ENCODE measurements around the gene CDK11B.
"Not testable (repeated sequence)": the region's sequence is repeated elsewhere in the genome, so short reads cannot be mapped to it uniquely, and the experiment has no call there.

DNA sequence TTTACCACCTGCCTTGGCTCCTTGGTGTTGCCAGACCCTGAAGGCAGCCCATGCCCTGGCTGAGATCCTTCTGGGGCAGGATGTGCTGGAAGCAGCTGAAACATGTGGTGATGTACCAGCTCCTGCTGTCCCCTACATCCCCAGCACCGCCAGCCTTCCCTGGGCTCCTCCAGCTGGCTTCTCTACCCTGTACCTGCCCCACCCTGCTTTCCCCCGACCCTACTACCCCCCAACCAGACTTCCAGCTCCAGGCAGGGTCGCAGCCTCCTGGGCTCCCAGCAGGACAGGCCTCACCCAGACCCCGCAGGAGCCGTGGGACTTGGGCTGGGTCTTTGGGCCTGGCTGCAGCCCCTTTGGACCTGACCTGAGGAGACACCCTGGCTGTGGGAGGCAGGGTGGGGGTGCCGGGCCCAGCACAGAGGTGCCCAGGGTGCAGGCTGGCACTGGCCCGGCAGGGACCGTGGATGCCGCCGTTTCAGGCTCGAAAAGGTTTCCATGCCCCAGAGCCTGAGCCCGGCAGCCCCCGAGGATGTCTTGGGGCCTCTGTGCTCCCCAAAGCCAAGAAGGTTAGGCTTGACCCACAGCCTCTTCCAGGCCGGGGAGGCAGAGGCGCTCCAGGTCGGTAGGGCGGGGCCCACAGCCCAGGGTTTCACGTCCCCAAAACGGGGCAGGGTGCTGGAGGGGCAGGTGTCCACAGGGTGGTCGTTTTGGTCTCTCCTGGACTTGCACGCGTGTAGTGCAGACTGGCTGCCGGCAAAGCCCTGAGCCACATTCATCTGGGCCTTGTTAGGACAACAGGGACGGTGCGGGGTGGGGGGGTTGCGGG, 38.8 kb upstream of the CDK11B start:
- TF ChIP-seq, protein P1, sequence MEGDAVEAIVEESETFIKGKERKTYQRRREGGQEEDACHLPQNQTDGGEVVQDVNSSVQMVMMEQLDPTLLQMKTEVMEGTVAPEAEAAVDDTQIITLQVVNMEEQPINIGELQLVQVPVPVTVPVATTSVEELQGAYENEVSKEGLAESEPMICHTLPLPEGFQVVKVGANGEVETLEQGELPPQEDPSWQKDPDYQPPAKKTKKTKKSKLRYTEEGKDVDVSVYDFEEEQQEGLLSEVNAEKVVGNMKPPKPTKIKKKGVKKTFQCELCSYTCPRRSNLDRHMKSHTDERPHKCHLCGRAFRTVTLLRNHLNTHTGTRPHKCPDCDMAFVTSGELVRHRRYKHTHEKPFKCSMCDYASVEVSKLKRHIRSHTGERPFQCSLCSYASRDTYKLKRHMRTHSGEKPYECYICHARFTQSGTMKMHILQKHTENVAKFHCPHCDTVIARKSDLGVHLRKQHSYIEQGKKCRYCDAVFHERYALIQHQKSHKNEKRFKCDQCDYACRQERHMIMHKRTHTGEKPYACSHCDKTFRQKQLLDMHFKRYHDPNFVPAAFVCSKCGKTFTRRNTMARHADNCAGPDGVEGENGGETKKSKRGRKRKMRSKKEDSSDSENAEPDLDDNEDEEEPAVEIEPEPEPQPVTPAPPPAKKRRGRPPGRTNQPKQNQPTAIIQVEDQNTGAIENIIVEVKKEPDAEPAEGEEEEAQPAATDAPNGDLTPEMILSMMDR (conservative IDR thresholded peaks at IDR 0.05): not testable (repeated sequence)
- not testable (repeated sequence) for TF ChIP-seq ZFX (IDR thresholded peaks at IDR 0.05)

All from C4-2B (cell line).